Gastrocnemius medialis (tissue), 4 donors: ENCODE data around the gene C17orf78. TPM values are rescaled to one million over a fixed set of nuclear protein-coding genes. Genes with fewer than 3 reads are reported as not detected.
"Not testable (repeated sequence)": the region's sequence is repeated elsewhere in the genome, so short reads cannot be mapped to it uniquely, and the experiment has no call there.

Experiments
- ATAC-seq, 2 donors: fragments of 150-250 bp; one replicate each; pipeline ENCODE4 v1.9.1; 2016
- DNase-seq, 2 donors: peaks; one replicate each; pipeline ENCODE4 v3.0.0-alpha.2; 2019
- H3K27ac ChIP-seq, 4 donors: fragments of 200-600 bp; sonication (generic); 1 replicate in 1 of 4; 2 replicates in 3 of 4; pipeline ENCODE4 v1.5.1; 2016 to 2018; ENCODE audit warnings: mild to moderate bottlenecking in 2 of 4, moderate library complexity in 1 of 4
- H3K27me3 ChIP-seq, 3 donors: fragments of 200-600 bp; sonication (generic) in 2 of 3; 1 replicate in 1 of 3; 2 replicates in 2 of 3; pipeline versions ENCODE4 v1.5.1 to v1.6.0; 2016 to 2019; ENCODE audit warnings: mild to moderate bottlenecking in 1 of 3, moderate library complexity in 1 of 3
- H3K36me3 ChIP-seq, 2 donors: fragments of 200-600 bp; sonication (generic) in 1 of 2; one replicate each; pipeline ENCODE4 v1.5.1; 2017 to 2018
- H3K4me1 ChIP-seq, 2 donors: fragments of 200-600 bp; sonication (generic) in 1 of 2; one replicate each; pipeline ENCODE4 v1.5.1; 2016 to 2017; ENCODE audit warnings: mild to moderate bottlenecking in 2 of 2
- H3K4me3 ChIP-seq, 4 donors: fragments of 200-600 bp; sonication (generic) in 3 of 4; 1 replicate in 1 of 4; 2 replicates in 3 of 4; pipeline ENCODE4 v1.5.1; 2016 to 2019; ENCODE audit warnings: mild to moderate bottlenecking in 2 of 4
- H3K9me3 ChIP-seq, 3 donors: fragments of 200-600 bp; sonication (generic) in 2 of 3; 1 replicate in 1 of 3; 2 replicates in 2 of 3; pipeline ENCODE4 v1.5.1; 2016 to 2019
- CTCF ChIP-seq, 5 experiments: fragments of 450-650 bp in 3 of 5; fragments of 200-600 bp in 2 of 5; sonication (generic) in 2 of 5; IDR thresholded peaks in 4 of 5; conservative IDR thresholded peaks in 1 of 5; 1 replicate in 4 of 5; 2 replicates in 1 of 5; pipeline ENCODE4 v1.5.1; 2016 to 2019; ENCODE audit warnings: antibody characterized with exemption in 5 of 5, mild to moderate bottlenecking in 3 of 5, moderate library complexity in 3 of 5
- POLR2A ChIP-seq, 2 donors: fragments of 450-650 bp; IDR thresholded peaks; one replicate each; pipeline ENCODE4 v1.6.1; 2017; ENCODE audit warnings: antibody characterized with exemption in 2 of 2, mild to moderate bottlenecking in 2 of 2, moderate library complexity in 2 of 2
- in situ Hi-C, 4 donors: fragments of 200-750 bp; cut with MboI; loops; one replicate each; pipeline versions ENCODE4 v1.15.0 to v1.8.0; 2017; ENCODE audit warnings: low sequenced_read_pairs in 4 of 4
- intact Hi-C: fragments of 100-400 bp; cut with DNase I; formaldehyde crosslinking; loops from one replicate; pipeline ENCODE4 v1.15.1; 2023; ENCODE audit warnings: low total_unique reads
- total RNA-seq, 4 donors: library from RNA; depleted of rRNA; stranded (reverse); fragments of >200 nt; gene quantifications; one replicate each; pipeline versions ENCODE4 v1.1.0 to v1.2.3, GENCODE V29; 2016

Gene C17orf78
- total RNA-seq, 4 donors from 2014 or later, result not detected

- H3K4me3 ChIP-seq, result no peak overlapping the region
- ATAC-seq, result no peak
- no peak for TF ChIP-seq CTCF (IDR thresholded peaks at IDR 0.05 in 4 of 5, conservative IDR thresholded peaks at IDR 0.05 in 1 of 5)
- TF ChIP-seq POLR2A (IDR thresholded peaks at IDR 0.05), result no peak
- no peak overlapping the region for H3K27ac ChIP-seq
- in situ Hi-C loops (no loop called here), intact Hi-C loops (no loop called here)
- no peak for DNase-seq
- no peaks in the 10 kb centered on the region for H3K27me3 ChIP-seq
- H3K4me1 ChIP-seq, result no peaks in the 10 kb centered on the region
- H3K36me3 ChIP-seq, result peaks cover 5 to 51% of the 10 kb centered on the region in 2 donors
- no peaks in the 10 kb centered on the region for H3K9me3 ChIP-seq
These were observed 62.4 kb downstream of the C17orf78 start for GRCh38 chr17:37438141-37438540.

GRCh38 chr17:37440424-37440823 is 64.6 kb downstream of the C17orf78 start:
- intact Hi-C loops, result no loop called here
- H3K4me1 ChIP-seq, result no peaks in the 10 kb centered on the region
- no peak overlapping the region for H3K4me3 ChIP-seq
- peaks cover 5 to 72% of the 10 kb centered on the region in 2 donors for H3K36me3 ChIP-seq
- in situ Hi-C loops, result no loop called here
- no peak for DNase-seq
- H3K9me3 ChIP-seq, result no peaks in the 10 kb centered on the region
- no peaks in the 10 kb centered on the region for H3K27me3 ChIP-seq
- no peak for TF ChIP-seq CTCF (IDR thresholded peaks at IDR 0.05 in 4 of 5, conservative IDR thresholded peaks at IDR 0.05 in 1 of 5)
- TF ChIP-seq POLR2A (IDR thresholded peaks at IDR 0.05), result no peak
- no peak overlapping the region for H3K27ac ChIP-seq
- no peak for ATAC-seq

GRCh38 chr17:37441369-37442014 is 65.7 kb downstream of the C17orf78 start:
- H3K27me3 ChIP-seq, H3K4me3 ChIP-seq, ATAC-seq, H3K27ac ChIP-seq, DNase-seq, H3K4me1 ChIP-seq, intact Hi-C loops, in situ Hi-C loops, H3K9me3 ChIP-seq: not testable (repeated sequence)
- peaks cover 5 to 82% of the 10 kb centered on the region in 2 donors for H3K36me3 ChIP-seq

Other genes with a start within 250 kb of the C17orf78 start
- 10 to 100 TPM; 13.4 to 28.9 (median 18.9) TPM for gene ACACA, start 30.9 kb downstream of the C17orf78 start, total RNA-seq
- 10 to 100 TPM in 3 of 4 donors, 1 to 10 TPM in 1; 9.7 to 18.4 (median 14.8) TPM for gene TADA2A, start 30.9 kb downstream of the C17orf78 start, total RNA-seq
- 10 to 100 TPM; 10.2 to 15.1 (median 11.3) TPM for gene DUSP14, start 113.9 kb downstream of the C17orf78 start, total RNA-seq
- gene SYNRG, start 233.4 kb downstream of the C17orf78 start, total RNA-seq, result 10 to 100 TPM; 16.0 to 25.0 (median 21.9) TPM